Loucy (cell line): ENCODE data around the gene PAQR3.

Source experiments
- H2AFZ ChIP-seq: fragments of 200-600 bp; sonication (generic); 2 replicates; pipeline ENCODE4 v1.6.0; 2016; ENCODE audit warnings: antibody characterized with exemption, mild to moderate bottlenecking, low read length, moderate library complexity
- H3F3A ChIP-seq: fragments of 200-600 bp; 2 replicates; pipeline ENCODE4 v1.6.0; 2016; ENCODE audit warnings: antibody characterized with exemption, low read depth, mild to moderate bottlenecking
- H3K27me3 ChIP-seq: fragments of 200-600 bp; sonication (generic); 2 replicates; pipeline ENCODE4 v1.6.1; 2014; ENCODE audit warnings: low read length, mild to moderate bottlenecking; ENCODE audit not compliant: insufficient read depth, poor library complexity, severe bottlenecking
- H3K36me3 ChIP-seq: fragments of 200-600 bp; sonication (generic); 2 replicates; pipeline ENCODE4 v1.6.1; 2016; ENCODE audit warnings: low read length; ENCODE audit not compliant: insufficient read depth
- H3K4me1 ChIP-seq: fragments of 200-600 bp; sonication (generic); 2 replicates; pipeline ENCODE4 v1.5.1; 2014; ENCODE audit warnings: low read length, mild to moderate bottlenecking; ENCODE audit not compliant: insufficient read depth, poor library complexity, severe bottlenecking
- H3K4me2 ChIP-seq: fragments of 200-600 bp; sonication (generic); 2 replicates; pipeline ENCODE4 v1.6.0; 2014; ENCODE audit warnings: antibody characterized with exemption, low read length, low read depth, mild to moderate bottlenecking; ENCODE audit not compliant: poor library complexity, severe bottlenecking
- H3K4me3 ChIP-seq: fragments of 200-600 bp; sonication (generic); 2 replicates; pipeline ENCODE4 v1.5.1; 2014; ENCODE audit warnings: low read length, mild to moderate bottlenecking, mixed read lengths; ENCODE audit not compliant: poor library complexity, severe bottlenecking
- H3K79me2 ChIP-seq: fragments of 200-600 bp; sonication (generic); 2 replicates; pipeline ENCODE4 v1.6.1; 2014; ENCODE audit warnings: low read length; ENCODE audit not compliant: insufficient read depth
- H3K9ac ChIP-seq: fragments of 200-600 bp; sonication (generic); 2 replicates; pipeline ENCODE4 v1.6.0; 2014; ENCODE audit warnings: mild to moderate bottlenecking, low read depth, low read length, moderate library complexity; ENCODE audit not compliant: poor library complexity, severe bottlenecking
- H3K9me2 ChIP-seq: fragments of 200-600 bp; sonication (generic); replicated peaks from 2 replicates; pipeline ENCODE4 v1.6.1; 2016; ENCODE audit warnings: low read depth, low read length, mixed read lengths
- H3K9me3 ChIP-seq: fragments of 200-600 bp; sonication (generic); 2 replicates; pipeline ENCODE4 v1.6.1; 2014; ENCODE audit warnings: mild to moderate bottlenecking, antibody characterized with exemption, low read length, low read depth; ENCODE audit not compliant: insufficient read depth
- H4K20me1 ChIP-seq: fragments of 200-600 bp; sonication (generic); 2 replicates; pipeline ENCODE4 v1.6.0; 2014; ENCODE audit warnings: antibody characterized with exemption, low read length, mild to moderate bottlenecking; ENCODE audit not compliant: insufficient read depth, poor library complexity, severe bottlenecking
- CTCF ChIP-seq: fragments of 200-600 bp; sonication (generic); conservative IDR thresholded peaks from 2 replicates; pipeline ENCODE4 v1.5.1; 2014; ENCODE audit warnings: mild to moderate bottlenecking, antibody characterized with exemption, low read length
- EZH2phosphoT487 ChIP-seq: fragments of 200-600 bp; IDR thresholded peaks from 2 replicates; pipeline ENCODE4 v1.6.1; 2018; ENCODE audit warnings: antibody characterized with exemption, mild to moderate bottlenecking, moderate library complexity, borderline replicate concordance

PAQR3 gene

DNA sequence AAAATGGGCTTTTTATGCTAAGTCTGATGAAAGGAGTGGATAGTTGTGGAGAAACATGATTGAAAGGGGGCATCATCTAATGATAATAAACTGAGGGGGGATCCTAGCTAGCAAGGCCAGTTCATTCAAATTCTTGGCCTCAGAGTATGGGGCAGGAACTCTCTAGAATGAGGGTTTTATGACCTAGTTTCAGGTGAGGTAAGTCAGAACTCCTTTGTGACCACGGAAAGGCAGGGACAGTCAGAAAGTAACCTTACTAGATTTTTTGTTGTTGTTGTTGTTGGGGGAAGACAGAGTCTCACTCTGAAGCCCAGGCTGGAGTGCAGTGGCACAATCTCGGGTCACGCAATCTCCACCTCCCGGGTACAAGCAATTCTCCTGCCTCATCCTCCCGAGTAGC is 1.5 kb upstream of the PAQR3 start:
- H3K9me3 ChIP-seq = peaks cover under 1% of the 10 kb centered on the region; the same call in 1 of the 2 replicates
- H3K9ac ChIP-seq = no peak overlapping the region
- H3K4me2 ChIP-seq = peak overlapping the region; percentile 93
- no peaks in the 10 kb centered on the region for H3K27me3 ChIP-seq
- H3K4me3 ChIP-seq = no peak overlapping the region
- H4K20me1 ChIP-seq = peaks cover 7% of the 10 kb centered on the region
- H3K36me3 ChIP-seq = no peaks in the 10 kb centered on the region
- TF ChIP-seq CTCF (no peak), EZH2phosphoT487 (no peak)
- H3K9me2 ChIP-seq = no peaks in the 10 kb centered on the region
- no peaks in the 10 kb centered on the region for H3F3A ChIP-seq
- peaks cover 38% of the 10 kb centered on the region for H3K4me1 ChIP-seq
- peaks cover 43% of the 10 kb centered on the region for H3K79me2 ChIP-seq
- H2AFZ ChIP-seq = no peak overlapping the region

- peak overlapping the region; percentile 93 for H3K4me2 ChIP-seq
- no peaks in the 10 kb centered on the region for H3K9me3 ChIP-seq
- peak overlapping the region; percentile 99 for H2AFZ ChIP-seq
- no peaks in the 10 kb centered on the region for H3K36me3 ChIP-seq
- peaks cover 49% of the 10 kb centered on the region for H3K4me1 ChIP-seq
- peaks cover 50% of the 10 kb centered on the region for H3K79me2 ChIP-seq
- TF ChIP-seq EZH2phosphoT487 (no peak), CTCF (no peak)
- peak overlapping the region; percentile 89 for H3K9ac ChIP-seq
- H3K27me3 ChIP-seq = no peaks in the 10 kb centered on the region
- no peaks in the 10 kb centered on the region for H3F3A ChIP-seq
- peak overlapping the region; percentile 97 for H3K4me3 ChIP-seq
- H3K9me2 ChIP-seq = no peaks in the 10 kb centered on the region
- H4K20me1 ChIP-seq = peaks cover 7% of the 10 kb centered on the region
These were observed 400 bp upstream of the PAQR3 start for GRCh38 chr4:78939667-78940008.

- H3K36me3 ChIP-seq = no peaks in the 10 kb centered on the region
- H3K4me1 ChIP-seq = peaks cover 53% of the 10 kb centered on the region
- peak overlapping the region; percentile 87 for H2AFZ ChIP-seq
- H3K9me3 ChIP-seq = no peaks in the 10 kb centered on the region
- peaks cover 53% of the 10 kb centered on the region for H3K79me2 ChIP-seq
- no peaks in the 10 kb centered on the region for H3K9me2 ChIP-seq
- peak overlapping the region; percentile 89 for H3K4me2 ChIP-seq
- H3F3A ChIP-seq = no peaks in the 10 kb centered on the region
- H3K9ac ChIP-seq = peak overlapping the region; percentile 89
- H3K27me3 ChIP-seq = no peaks in the 10 kb centered on the region
- TF ChIP-seq EZH2phosphoT487 = no peak
- TF ChIP-seq CTCF = no peak
- peaks cover 7% of the 10 kb centered on the region for H4K20me1 ChIP-seq
- peak overlapping the region; percentile 97 for H3K4me3 ChIP-seq
These were observed 767 bp downstream of the PAQR3 start for GRCh38 chr4:78938474-78938867.
